H1 (cell line): Measurements from ENCODE around the gene SETX. TPM values are rescaled to one million over a fixed set of nuclear protein-coding genes. Genes with fewer than 3 reads are reported as not detected.
A peak's percentile ranks its signal among the peaks of the same experiment; 100 is the strongest.
"Not testable (repeated sequence)": the region's sequence is repeated elsewhere in the genome, so short reads cannot be mapped to it uniquely, and the experiment has no call there.

Experiments
- CTCF ChIA-PET: fragments of 300-600 bp; sonication (Branson Sonifier 250); formaldehyde crosslinking; loops from one replicate; lab custom pipeline; 2021; ENCODE audit not compliant: partially characterized antibody; lab: Charles Lee
- POLR2A ChIA-PET: fragments of 300-600 bp; sonication (Branson Sonifier 250); formaldehyde crosslinking; loops from one replicate; lab custom pipeline; 2021; ENCODE audit warnings: inconsistent platforms; ENCODE audit not compliant: partially characterized antibody; lab: Charles Lee
- DNase-seq, 2 experiments: peaks; one replicate each; pipeline versions ENCODE4 v3.0.0 to v3.0.0-alpha.2; 2010 to 2022; ENCODE audit warnings: low spot score in 2 of 2, low read depth in 1 of 2, mixed read lengths in 1 of 2
- FAIRE-seq: peaks from 2 replicates; lab custom pipeline; 2011; peaks lifted over from hg19 to GRCh38; lab: Jason Lieb, UNC
- H2AFZ ChIP-seq: 2 replicates; pipeline ENCODE4 v1.8.1; 2012; ENCODE audit warnings: low read length, inconsistent platforms
- H2AK5ac ChIP-seq: 2 replicates; pipeline ENCODE4 v1.6.1; 2013; ENCODE audit warnings: low read depth, low read length
- H2BK120ac ChIP-seq: replicated peaks from 2 replicates; pipeline ENCODE3; 2013; ENCODE audit warnings: low read depth, low read length, inconsistent platforms
- H2BK12ac ChIP-seq: 2 replicates; pipeline ENCODE4 v1.6.1; 2013; ENCODE audit warnings: low read depth, low read length
- H2BK15ac ChIP-seq: 2 replicates; pipeline ENCODE4 v1.6.1; 2013; ENCODE audit warnings: low read length
- H2BK20ac ChIP-seq: 2 replicates; pipeline ENCODE4 v1.6.1; 2013; ENCODE audit warnings: low read length
- H2BK5ac ChIP-seq: 2 replicates; pipeline ENCODE4 v1.6.1; 2013; ENCODE audit warnings: low read depth, low read length
- H3K14ac ChIP-seq: 2 replicates; pipeline ENCODE4 v1.6.1; 2013; ENCODE audit warnings: inconsistent platforms; ENCODE audit not compliant: insufficient read length
- H3K18ac ChIP-seq: 2 replicates; pipeline ENCODE4 v1.6.1; 2013; ENCODE audit warnings: low read length; ENCODE audit errors: extremely low read depth
- H3K23ac ChIP-seq: 2 replicates; pipeline ENCODE4 v1.6.1; 2013; ENCODE audit warnings: inconsistent platforms; ENCODE audit not compliant: insufficient read length
- H3K23me2 ChIP-seq: 2 replicates; pipeline ENCODE4 v1.6.1; 2013; ENCODE audit warnings: low read depth, low read length
- H3K27ac ChIP-seq: 2 replicates; pipeline ENCODE4 v1.6.1; 2011; ENCODE audit warnings: low read depth, low read length, inconsistent platforms
- H3K27me3 ChIP-seq, 4 experiments: replicated peaks in 1 of 4; 1 replicate in 1 of 4; 2 replicates in 3 of 4; pipeline versions ENCODE4 v1.6.1 to v1.8.1; 2011 to 2013; ENCODE audit warnings: low read length in 3 of 4, mild to moderate bottlenecking in 3 of 4, inconsistent platforms in 2 of 4, mixed read lengths in 2 of 4, moderate library complexity in 1 of 4; ENCODE audit not compliant: control insufficient read depth in 3 of 4, insufficient read depth in 3 of 4; ENCODE audit errors: extremely low read depth in 1 of 4
- H3K36me3 ChIP-seq, 4 experiments: 2 replicates each; pipeline versions ENCODE4 v1.6.1 to v1.8.1; 2011 to 2013; ENCODE audit warnings: mild to moderate bottlenecking in 4 of 4, low read length in 3 of 4, moderate library complexity in 2 of 4, control low read depth in 1 of 4, inconsistent platforms in 1 of 4; ENCODE audit not compliant: insufficient read depth in 4 of 4, control insufficient read depth in 2 of 4
- H3K4ac ChIP-seq: replicated peaks from 2 replicates; pipeline ENCODE3; 2013; ENCODE audit warnings: low read length, low read depth, mixed read lengths, inconsistent platforms; ENCODE audit not compliant: insufficient read length
- H3K4me1 ChIP-seq, 4 experiments: replicated peaks in 1 of 4; 1 replicate in 1 of 4; 2 replicates in 3 of 4; pipeline versions ENCODE4 v1.6.1 to v1.8.1; 2011 to 2013; ENCODE audit warnings: low read length in 3 of 4, inconsistent platforms in 2 of 4, mixed read lengths in 1 of 4; ENCODE audit not compliant: insufficient read depth in 4 of 4, control insufficient read depth in 3 of 4
- H3K4me2 ChIP-seq, 2 experiments: 2 replicates each; pipeline versions ENCODE4 v1.6.1 to v1.8.1; 2011 to 2013; ENCODE audit warnings: low read depth in 2 of 2, low read length in 2 of 2, control low read depth in 1 of 2, inconsistent platforms in 1 of 2, mild to moderate bottlenecking in 1 of 2; ENCODE audit not compliant: insufficient read depth in 1 of 2
- H3K4me3 ChIP-seq, 4 experiments: fragments of 200-600, 300-600 bp in 1 of 4; sonication (generic), shearing (Covaris generic), sonication (Bioruptor Twin) in 1 of 4; 2 replicates each; pipeline versions ENCODE4 v1.5.1 to v1.8.1; 2011 to 2016; ENCODE audit warnings: low read length in 4 of 4, low read depth in 3 of 4, control low read depth in 2 of 4, inconsistent platforms in 2 of 4, mild to moderate bottlenecking in 2 of 4, mixed read lengths in 1 of 4, moderate library complexity in 1 of 4; ENCODE audit not compliant: insufficient read depth in 2 of 4; ENCODE audit errors: extremely low read depth in 1 of 4
- H3K56ac ChIP-seq: replicated peaks from 2 replicates; pipeline ENCODE3; 2013; ENCODE audit warnings: low read depth, mild to moderate bottlenecking, mixed read lengths, low read length, inconsistent platforms; ENCODE audit not compliant: insufficient read length
- H3K79me1 ChIP-seq: 2 replicates; pipeline ENCODE4 v1.6.1; 2013; ENCODE audit warnings: low read depth, low read length, control low read depth
- H3K79me2 ChIP-seq, 2 experiments: 2 replicates each; pipeline versions ENCODE4 v1.6.1 to v1.8.1; 2012 to 2013; ENCODE audit warnings: low read length in 2 of 2, mild to moderate bottlenecking in 2 of 2, inconsistent platforms in 1 of 2; ENCODE audit not compliant: insufficient read depth in 2 of 2, control insufficient read depth in 1 of 2
- H3K9ac ChIP-seq, 4 experiments: replicated peaks in 1 of 4; 1 replicate in 1 of 4; 2 replicates in 3 of 4; pipeline versions ENCODE4 v1.6.1 to v1.8.1; 2011 to 2013; ENCODE audit warnings: low read depth in 3 of 4, low read length in 3 of 4, control low read depth in 2 of 4, mild to moderate bottlenecking in 2 of 4, moderate library complexity in 2 of 4, inconsistent platforms in 1 of 4; ENCODE audit errors: extremely low read depth in 1 of 4
- H3K9me3 ChIP-seq, 2 experiments: 2 replicates each; pipeline versions ENCODE4 v1.6.1 to v1.8.1; 2012 to 2013; ENCODE audit warnings: mild to moderate bottlenecking in 2 of 2, moderate library complexity in 2 of 2, control low read depth in 1 of 2, inconsistent platforms in 1 of 2, low read depth in 1 of 2, low read length in 1 of 2, mixed read lengths in 1 of 2; ENCODE audit not compliant: insufficient read depth in 2 of 2
- H4K20me1 ChIP-seq, 2 experiments: replicated peaks in 1 of 2; 2 replicates each; pipeline versions ENCODE3 to v1.8.1; 2011 to 2013; ENCODE audit warnings: inconsistent platforms in 2 of 2, low read length in 2 of 2, mild to moderate bottlenecking in 1 of 2; ENCODE audit not compliant: insufficient read depth in 2 of 2, control insufficient read depth in 1 of 2
- H4K5ac ChIP-seq: 2 replicates; pipeline ENCODE4 v1.6.1; 2013; ENCODE audit warnings: low read length, low read depth, mixed read lengths, inconsistent platforms; ENCODE audit not compliant: insufficient read length
- H4K8ac ChIP-seq: 2 replicates; pipeline ENCODE4 v1.8.0; 2013; ENCODE audit warnings: mild to moderate bottlenecking, moderate library complexity, low read length, inconsistent platforms; ENCODE audit not compliant: insufficient read depth; ENCODE audit errors: extremely low read depth
- H4K91ac ChIP-seq: replicated peaks from 2 replicates; pipeline ENCODE3; 2013; ENCODE audit warnings: low read length, mixed read lengths, inconsistent platforms; ENCODE audit not compliant: insufficient read length
- BACH1 ChIP-seq: IDR thresholded peaks from 2 replicates; pipeline ENCODE4 v1.6.1; 2012; ENCODE audit warnings: low read length, improper control_type of control experiment
- MAFK ChIP-seq: IDR thresholded peaks from 2 replicates; pipeline ENCODE4 v1.6.1; 2012; ENCODE audit warnings: low read depth, mild to moderate bottlenecking, improper control_type of control experiment, low read length
- WGBS, 2 experiments: shearing (Covaris generic) in 1 of 2; methylation state at CpG; one replicate each; pipeline versions ENCODE4 v1.1.6 to v1.1.7; 2013 to 2015; ENCODE audit warnings: low lambda C conversion rate in 2 of 2, mixed read lengths in 2 of 2, inconsistent platforms in 1 of 2, low coverage in 1 of 2, missing lambda C conversion rate in 1 of 2; ENCODE audit not compliant: insufficient replicate concordance in 2 of 2, insufficient coverage in 1 of 2, insufficient read length in 1 of 2; ENCODE audit errors: extremely low coverage in 1 of 2, missing lambda C conversion rate in 1 of 2; 5-methylcytosine and 5-hydroxymethylcytosine counted together
- polyA plus RNA-seq, 7 experiments: library from polyadenylated mRNA; depleted of rRNA in 3 of 7; stranded (reverse) in 5 of 7; unstranded in 2 of 7; fragments of >200 nt in 5 of 7; fragments of 200-250 nt in 2 of 7; gene quantifications; 1 replicate in 5 of 7; 2 replicates in 1 of 7; 4 replicates in 1 of 7; pipeline versions ENCODE4 v1.2.1 to v1.2.3, GENCODE V29; 2011 to 2013; ENCODE audit warnings: missing spikeins in 2 of 7, mixed read lengths in 2 of 7
- total RNA-seq: library from RNA; stranded (reverse); fragmentation: NEBNext Ultra II Directional; extraction: Animal tissue kit (Norgen Biotek cat#: 25700); gene quantifications from 2 replicates; pipeline ENCODE4 v1.2.1, GENCODE V29; 2021

Gene SETX
- total and polyA plus RNA-seq, 2 of the 8 experiments (the other 6 are each of a cell fraction or from before 2014, with no cell fraction given), result 15.1 to 37.9 TPM

GRCh38 chr9:132269704-132270516 lies 84.9 kb downstream of the SETX start:
- H2BK120ac ChIP-seq, H3K56ac ChIP-seq, H3K18ac ChIP-seq, H3K27me3 ChIP-seq, H3K14ac ChIP-seq, H2AK5ac ChIP-seq, H2BK20ac ChIP-seq, POLR2A ChIA-PET, H3K9me3 ChIP-seq, H3K23me2 ChIP-seq, H3K4me3 ChIP-seq, H4K91ac ChIP-seq, H2BK12ac ChIP-seq, H3K23ac ChIP-seq, H3K4me2 ChIP-seq, FAIRE-seq, H2BK15ac ChIP-seq, H4K20me1 ChIP-seq, H2AFZ ChIP-seq, H3K79me2 ChIP-seq, H3K4me1 ChIP-seq, H3K79me1 ChIP-seq, H3K4ac ChIP-seq, H3K9ac ChIP-seq, H4K5ac ChIP-seq, H4K8ac ChIP-seq: not testable (repeated sequence)
- CTCF ChIA-PET, result interaction anchor here (0.6 to 2.0 kb wide), 15 partner anchors 9 to 519 kb away, joined by 3 to 12 read pairs (median 4); no protein-coding TSS in a partner anchor
- DNase-seq, result peak in 1 of 2 experiments; percentile 31
- Histone ChIP-seq H2BK5ac (peak overlapping the region; percentile 60; the same call in 1 of the 2 replicates), H3K36me3 (peaks cover 6 to 74% (median 36%) of the 10 kb centered on the region in 4 experiments; a peak in 7 of 8 replicates), H3K27ac (peak overlapping the region; percentile 65; the same call in 1 of the 2 replicates)
- peak; percentile 89 for TF ChIP-seq BACH1
- peak; percentile 60 for TF ChIP-seq MAFK
- WGBS, 2 experiments, result 96% methylated on average over 10 of the region's 16 CpGs; no CpG with 5 or more reads in 1 of the 2 experiments
